OCI-LY3 (cell line): ENCODE measurements around the gene CREBBP.

Experiments used
- CTCF ChIP-seq: fragments of 200-600, 300-600 bp; sonication (generic); IDR thresholded peaks from 2 replicates; pipeline ENCODE4 v1.5.1; 2014; ENCODE audit warnings: antibody characterized with exemption, low read length, low read depth
- EZH2phosphoT487 ChIP-seq: fragments of 200-600 bp; shearing (Covaris generic); IDR thresholded peaks from 2 replicates; pipeline ENCODE4 v1.6.1; 2018; ENCODE audit warnings: antibody characterized with exemption, mixed run types, low read depth

- TF ChIP-seq CTCF (no peak), EZH2phosphoT487 (no peak)
Measured at GRCh38 chr16:3745751-3746355, 134.7 kb downstream of the CREBBP start.
